GM21390 (cell line): ENCODE results near the gene MOSPD3.

Experiments used
- ATAC-seq: cut with Tn5 transposase; IDR thresholded peaks from one replicate; pipeline ENCODE4 v1.9.1; 2021; ENCODE audit not compliant: unreplicated experiment

Gene MOSPD3

DNA sequence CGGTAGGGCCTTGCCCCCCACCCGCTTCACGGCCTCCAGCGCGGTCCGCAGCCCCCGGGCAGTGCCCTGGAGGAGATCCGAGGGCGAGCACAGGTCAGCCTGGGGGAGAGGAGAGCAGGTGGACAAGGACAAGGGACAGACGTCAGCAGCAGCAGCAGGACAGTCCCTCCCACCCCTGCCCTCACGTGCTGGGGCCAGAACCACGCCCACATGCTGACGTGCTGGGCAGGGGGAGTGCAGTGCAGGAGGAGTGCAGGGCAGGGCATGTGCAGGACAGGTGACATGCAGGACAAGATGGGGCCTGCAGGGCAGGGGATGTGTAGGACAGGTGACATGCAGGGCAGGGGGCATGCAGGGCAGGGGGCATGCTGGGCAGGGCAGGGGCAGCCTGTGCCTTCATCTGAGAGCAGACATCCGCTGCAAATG lies 37.1 kb upstream of the MOSPD3 start:
- no peak for ATAC-seq

- ATAC-seq: no peak
Measured at GRCh38 chr7:100575746-100576383, 36.5 kb upstream of the MOSPD3 start.

GRCh38 chr7:100576384-100576993 lies 35.9 kb upstream of the MOSPD3 start:
- no peak for ATAC-seq

- no peak for ATAC-seq
Measured at GRCh38 chr7:100577103-100577502, 35.2 kb upstream of the MOSPD3 start.

GRCh38 chr7:100577507-100577906 lies 34.8 kb upstream of the MOSPD3 start:
- ATAC-seq: no peak

DNA sequence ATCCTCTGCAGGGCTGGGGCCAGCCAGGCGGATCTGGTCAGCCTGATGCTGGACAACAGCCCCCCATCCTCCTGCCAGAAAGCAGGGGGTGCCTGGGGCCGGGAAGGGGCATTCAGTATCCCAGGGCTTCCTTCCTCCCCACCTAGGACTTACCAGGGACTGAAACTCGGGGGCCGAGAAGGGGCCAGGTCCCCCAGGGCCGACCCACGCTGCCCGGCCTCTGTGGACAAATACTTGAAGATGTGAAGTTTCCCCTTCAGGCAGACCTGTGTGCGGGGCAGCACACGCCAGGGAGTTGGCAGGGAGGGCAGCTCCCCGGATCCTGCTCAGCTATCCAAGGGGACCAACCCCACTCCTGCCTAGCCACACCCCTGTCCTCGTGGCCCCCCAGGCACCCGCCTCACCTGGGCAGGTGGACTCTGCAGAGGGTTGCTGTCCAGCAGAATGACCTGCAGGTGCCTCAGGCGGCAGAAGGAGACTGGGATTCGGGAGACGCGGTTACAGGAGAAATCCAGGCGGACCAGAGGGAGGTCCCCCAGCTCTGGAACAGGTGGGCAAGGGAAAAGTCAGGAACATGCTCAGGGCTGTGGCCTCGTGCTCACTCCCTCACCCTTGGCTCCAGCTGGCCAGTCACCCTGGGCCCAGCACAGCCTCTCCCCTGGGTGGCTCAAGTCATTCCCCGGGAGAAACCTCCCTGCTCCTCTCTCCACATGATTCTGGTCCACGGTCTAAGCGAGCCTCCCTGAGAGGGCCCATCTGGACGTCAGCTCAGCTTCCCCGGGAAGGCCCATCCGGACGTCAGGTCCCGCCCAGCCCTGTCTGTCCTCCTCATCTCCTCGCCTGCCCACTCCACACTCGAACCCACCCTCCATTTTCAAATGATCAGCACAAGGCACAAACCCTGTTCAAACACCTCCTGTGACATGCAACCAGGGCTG lies 33.8 kb upstream of the MOSPD3 start:
- ATAC-seq: no peak

DNA sequence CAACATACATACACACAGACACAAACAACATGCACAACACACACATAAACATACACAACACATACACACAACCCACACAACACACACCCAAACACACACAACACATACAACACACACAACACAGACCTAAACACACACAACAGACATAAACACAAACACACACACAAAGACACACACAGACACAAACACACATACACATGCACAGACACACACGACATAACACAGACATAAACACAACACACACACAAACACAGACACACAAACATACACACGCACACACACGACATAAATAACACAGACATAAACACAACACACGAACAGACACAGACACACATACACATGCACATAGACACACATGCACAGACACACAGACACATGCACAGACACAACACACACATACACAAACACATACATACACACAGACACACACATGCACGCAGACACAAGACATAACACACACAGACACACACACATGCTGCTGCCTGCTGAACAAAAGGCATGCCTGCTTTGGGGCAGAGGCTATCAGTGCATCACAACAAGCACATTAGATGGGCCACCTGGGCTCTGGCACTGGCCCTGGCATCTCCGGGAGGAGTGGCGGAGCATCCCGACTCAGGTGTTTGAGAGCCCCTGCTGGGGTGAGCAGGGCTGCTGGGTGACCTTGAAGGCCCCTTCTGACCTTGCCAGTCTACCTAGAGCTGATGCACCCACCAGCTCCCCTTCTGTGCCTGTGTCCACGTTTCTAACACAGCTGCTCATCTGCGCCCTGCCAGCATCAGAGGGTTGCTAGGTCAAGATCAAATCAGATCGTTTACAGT lies 31.7 kb upstream of the MOSPD3 start:
- ATAC-seq: no peak

DNA sequence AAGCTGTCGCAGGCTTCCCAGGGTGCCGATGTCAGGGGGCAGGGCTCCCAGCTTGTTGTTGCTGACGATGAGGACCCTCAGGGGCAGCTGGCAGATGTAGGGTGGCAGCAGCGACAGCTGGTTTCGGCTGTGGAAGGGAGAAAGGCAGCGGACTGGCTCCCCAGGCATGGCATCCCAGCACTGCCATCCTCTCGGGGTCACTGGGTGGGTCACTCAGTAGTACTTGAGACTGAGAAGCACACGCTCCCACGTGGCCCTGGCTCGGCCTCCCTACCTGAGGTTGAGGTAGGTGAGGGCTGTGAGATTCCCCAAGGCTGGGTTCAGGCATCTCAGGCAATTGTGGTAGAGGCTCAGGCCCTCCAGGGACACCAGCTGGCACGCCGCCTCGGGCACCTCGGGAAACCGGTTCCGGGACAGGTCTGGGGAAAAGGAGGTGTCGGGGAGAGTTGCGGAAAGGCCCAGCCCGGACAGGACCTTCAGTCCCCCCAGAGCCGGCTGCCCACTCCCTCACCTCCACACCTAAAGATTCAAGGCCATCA lies 30.2 kb upstream of the MOSPD3 start:
- no peak for ATAC-seq

DNA sequence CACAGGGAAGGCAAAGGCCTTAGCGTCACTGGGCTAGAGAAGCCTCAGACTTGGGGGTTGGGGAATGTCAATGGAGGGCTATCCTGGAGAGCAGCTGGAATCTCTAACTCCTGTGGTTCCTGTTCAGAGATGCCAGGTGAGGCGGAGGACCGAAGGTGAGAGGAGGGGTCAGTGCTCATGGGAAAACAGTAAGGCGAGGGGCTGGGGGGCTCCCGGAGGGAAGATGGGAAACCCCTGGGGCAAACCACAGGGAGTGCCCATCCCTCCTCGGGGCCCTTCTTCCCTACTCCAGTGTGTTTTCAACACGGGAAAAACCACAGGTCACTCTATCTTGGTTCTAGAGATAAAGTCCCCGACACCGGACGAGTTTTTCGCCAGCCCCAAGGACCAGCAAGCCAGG lies 29.7 kb upstream of the MOSPD3 start:
- ATAC-seq: no peak

GRCh38 chr7:100583132-100584053 lies 28.9 kb upstream of the MOSPD3 start:
- no peak for ATAC-seq

DNA sequence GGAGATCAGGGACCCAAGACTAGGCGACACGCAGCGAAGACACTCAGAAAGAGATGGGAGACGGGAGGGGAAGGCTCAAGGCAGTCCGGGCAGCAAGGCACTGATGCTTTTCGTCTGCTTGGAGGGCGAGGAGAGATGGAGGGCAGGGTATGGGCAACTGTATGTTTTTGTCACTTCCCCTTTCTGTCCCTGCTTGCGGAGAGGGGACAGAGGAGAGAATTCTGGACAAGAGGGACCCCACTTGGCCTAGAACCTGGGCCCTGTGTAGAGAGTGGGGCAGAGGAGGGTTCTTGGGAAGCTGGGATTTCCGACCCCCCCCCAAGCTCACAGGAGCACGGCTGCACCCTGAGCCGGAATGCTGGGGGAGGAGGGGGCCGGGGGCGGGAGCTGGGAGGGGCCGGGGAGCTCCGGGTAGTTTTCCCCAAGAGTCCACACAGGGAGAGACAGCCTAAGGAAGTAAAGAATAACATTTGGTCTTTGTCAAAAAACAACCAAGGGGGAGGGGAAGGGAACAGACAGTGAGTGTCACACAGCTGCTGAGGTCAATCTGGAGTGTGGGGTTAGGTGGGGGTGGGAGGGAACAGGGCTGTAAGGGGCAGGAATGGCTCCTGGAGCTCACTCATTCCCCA lies 28.2 kb upstream of the MOSPD3 start:
- ATAC-seq: no peak

DNA sequence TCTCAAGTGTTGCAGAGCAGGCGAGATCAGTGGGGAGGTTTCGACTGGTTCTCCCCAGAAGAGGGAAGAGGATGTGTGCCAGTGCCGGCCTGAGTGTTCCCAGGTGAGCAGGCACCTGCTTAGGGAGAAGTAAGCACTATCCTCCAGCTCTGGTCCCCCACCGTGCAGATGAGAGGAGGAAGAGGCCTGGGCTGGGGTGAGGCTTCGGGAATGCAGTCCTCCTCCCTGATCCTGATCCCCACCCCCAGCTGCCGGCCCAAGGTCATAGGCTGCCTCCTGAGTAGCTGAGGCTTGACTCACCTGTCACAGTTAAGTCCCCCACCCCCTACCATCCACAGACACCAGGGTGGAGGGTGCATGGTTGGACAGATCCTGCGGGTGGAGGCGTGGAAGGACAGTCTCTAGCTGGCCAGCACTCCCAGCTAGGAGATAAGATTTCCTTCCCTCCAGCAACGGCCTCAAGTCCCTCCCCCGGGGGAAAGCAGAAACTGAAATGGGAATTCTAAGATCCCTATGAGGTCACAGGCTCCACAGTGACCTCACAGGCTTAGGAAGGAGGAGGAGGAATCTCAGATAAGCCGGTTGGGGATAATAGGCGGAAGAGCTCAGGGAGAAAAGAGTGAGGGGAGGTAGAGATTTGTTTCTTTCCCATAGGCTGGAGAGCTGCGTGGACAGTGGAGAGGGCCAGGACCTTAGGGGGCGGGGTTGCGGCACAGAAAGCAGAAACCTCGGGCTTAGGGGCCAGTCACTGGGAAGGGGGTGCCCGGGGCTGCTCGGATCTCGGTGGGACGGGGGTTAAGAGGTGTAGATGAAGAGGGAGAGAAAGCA lies 27.4 kb upstream of the MOSPD3 start:
- no peak for ATAC-seq

DNA sequence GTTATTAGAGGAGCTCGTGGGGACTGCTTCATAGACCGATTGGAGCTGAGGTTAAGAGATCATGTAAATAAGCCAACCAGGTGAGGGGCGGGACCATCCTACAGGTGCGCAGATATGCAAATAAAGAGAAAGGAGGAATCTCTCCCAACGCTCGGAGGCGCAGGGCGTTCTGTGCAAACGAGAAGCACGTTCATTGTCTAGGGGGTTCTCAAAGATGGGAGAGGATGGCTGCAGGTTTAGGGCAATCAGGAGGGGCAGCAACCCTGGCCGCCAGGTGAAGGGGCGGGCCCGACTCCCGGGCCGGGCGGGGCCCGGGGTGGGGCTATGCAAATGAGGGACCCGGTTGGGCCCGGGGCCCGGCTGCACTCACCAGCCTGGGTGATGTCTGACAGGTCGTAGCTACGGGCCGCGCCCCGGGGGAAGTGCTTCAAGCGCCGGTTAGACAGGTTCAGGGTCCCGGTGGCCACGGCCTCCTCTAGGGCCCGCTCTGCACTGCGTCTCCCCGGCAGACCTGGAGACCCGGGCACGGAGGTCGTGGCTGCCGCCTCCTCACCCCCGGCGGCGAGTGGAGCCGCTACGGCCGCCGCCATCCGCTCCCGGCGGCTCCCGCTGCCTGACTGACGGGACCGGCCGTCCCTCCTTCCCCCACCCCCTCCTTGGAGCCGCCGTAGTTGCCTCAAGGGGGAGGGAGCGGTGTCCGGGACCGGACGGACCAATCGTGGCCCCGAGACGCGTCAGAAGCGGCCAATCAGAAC lies 26.7 kb upstream of the MOSPD3 start, which contains the start of gene LRCH4:
Gene LRCH4 (minus strand): TSS at position 619 of the 755 bp plus-strand sequence. CDS start 29 bp downstream, at position 590.
- ATAC-seq: peak; percentile 23

DNA sequence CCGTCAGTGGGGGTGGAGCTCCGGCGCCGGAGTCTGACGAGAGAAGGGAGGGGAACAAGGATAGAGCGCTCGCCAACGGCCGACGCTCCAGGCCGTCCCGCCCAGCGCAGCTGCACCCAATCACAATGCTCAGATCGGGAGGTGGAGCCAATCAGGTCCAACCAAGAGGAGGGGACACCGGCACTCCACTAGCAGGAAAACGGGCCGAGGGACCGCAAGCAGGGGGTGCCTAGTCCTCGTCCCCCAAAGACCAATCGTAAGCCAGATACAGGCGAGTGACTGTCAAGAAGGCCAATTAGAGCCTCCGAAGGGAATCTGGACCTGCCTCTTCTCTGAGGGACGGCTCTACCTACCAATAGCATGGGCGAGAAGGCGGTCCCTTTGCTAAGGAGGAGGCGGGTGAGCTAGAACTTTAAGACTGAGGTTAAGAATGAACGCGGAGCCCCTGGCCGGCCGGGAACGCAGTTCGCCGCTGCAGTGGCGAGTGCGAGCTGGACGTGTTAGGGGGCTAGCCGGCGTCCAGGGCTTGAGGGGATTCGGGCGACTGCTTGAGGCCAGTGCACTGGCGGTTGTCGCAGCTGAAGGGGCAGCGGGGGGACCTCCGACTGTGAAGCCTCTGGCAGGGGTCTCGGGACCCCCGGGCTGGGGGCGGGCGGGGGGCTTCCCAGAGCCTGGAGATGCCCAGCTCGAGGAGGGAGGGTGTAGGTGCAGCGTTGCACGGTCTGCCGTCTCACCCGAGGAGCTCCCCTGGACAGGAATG lies 25.9 kb upstream of the MOSPD3 start, which contains the start of gene FBXO24:
Gene FBXO24 (plus strand): TSS at position 63 of the 760 bp plus-strand sequence. CDS start 298 bp downstream, at position 361.
- ATAC-seq: peak; percentile 81

DNA sequence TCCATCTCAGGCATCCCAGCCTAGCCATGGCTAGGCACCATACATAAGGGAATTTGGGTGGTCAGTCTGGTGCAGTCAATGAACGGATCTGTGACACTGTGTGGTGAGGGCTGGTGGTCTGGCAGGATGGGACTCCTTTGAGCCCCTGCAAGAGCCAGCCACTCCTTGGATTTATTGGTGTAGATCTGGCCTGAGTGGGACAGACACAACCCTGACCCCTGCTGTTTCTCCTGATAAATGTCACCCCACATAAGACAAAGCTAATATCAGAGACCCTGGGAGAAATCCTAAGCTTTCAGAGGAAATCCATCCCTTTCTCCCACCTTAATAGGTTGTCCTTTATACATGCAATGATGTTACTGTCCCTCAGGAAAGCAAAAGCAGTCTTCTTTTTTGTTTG lies 23.9 kb upstream of the MOSPD3 start:
- ATAC-seq: no peak

GRCh38 chr7:100589341-100589947 lies 22.9 kb upstream of the MOSPD3 start:
- no peak for ATAC-seq
